NCI-H1105 treated with DMSO at 0.1 percent for 48 hours (cell line): Measurements from ENCODE around the gene TIPRL.
"Not testable (repeated sequence)": the region's sequence is repeated elsewhere in the genome, so short reads cannot be mapped to it uniquely, and the experiment has no call there.

ENCODE experiments used
- DNase-seq: peaks from one replicate; lab custom pipeline; 2025; lab: John Stamatoyannopoulos, UW

TIPRL gene

DNA sequence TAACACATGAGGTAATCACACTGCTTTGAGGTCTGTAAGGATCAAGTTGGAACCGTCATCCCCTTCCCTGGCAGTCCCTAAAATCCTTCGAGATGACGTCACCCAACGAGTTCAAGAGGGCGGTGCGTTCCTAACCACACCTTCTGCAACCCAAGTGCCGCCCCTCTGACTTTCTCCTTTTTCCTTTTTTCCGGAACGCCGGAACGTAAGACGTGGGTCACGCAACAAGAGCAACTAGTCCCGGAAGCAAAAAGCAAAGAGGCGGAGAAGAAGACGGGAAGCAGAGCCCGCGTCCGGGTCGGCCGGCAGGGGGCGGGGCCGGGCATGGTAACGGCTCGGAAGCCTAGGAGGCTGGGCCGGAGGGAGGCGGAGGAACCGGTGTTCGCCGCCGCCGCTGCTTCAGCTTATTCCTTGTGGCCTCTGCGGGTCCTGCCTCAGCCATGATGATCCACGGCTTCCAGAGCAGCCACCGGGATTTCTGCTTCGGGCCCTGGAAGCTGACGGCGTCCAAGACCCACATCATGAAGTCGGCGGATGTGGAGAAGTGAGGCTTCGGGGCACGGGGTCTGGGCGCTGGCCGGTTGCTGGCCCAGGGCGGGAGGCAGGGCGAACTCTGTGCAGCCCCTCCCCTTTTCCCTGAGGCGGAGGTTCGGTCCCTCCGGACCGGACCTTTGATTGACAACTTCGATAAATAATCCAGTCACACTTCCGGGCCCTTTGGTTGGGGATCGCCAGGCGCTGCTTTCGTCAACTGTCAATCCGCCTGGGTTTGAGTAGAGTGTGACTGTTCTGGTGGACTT is at the start of gene TIPRL:
Gene TIPRL (plus strand): TSS at position 325 of the 800 bp plus-strand sequence. CDS start 116 bp downstream, at position 441.
- DNase-seq = peak; percentile 98

DNA sequence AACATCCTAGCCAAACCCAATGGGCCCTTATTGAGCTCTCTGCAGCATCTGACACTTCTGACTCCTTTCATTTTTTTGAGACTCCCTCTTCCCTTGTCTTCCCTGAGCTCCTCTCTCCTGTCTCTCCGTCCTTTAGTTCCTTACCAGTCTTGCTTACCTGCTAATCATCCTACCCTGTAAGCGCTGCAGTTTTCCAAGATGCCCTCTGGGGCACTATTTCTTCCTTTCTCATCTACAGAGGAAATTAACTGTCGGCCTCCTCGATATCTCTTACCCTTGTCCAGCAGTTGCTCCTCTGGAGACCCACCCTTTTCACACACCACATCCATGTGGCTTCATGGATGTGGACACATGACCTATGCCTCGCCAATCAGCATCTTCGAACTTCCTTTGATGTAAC is 48.8 kb upstream of the TIPRL start:
- DNase-seq = no peak

DNA sequence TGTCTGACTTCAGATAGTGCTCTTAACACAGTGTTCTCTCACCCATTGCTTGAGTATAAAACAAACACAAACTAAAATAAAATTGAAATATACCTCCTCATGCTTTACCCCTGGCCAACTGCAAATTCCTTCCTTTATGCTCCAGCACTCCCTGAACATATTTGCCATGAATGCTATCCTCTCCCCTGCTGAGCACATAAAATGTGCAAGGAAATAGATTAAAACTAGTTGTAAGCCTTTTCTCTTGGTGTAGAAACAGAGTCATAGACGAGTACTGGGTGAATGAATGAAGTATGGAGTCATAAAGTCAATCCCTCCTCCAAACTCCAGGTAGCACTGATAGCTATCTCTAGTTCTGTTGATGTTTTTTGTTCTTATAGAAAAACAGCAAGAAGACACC is 44.6 kb upstream of the TIPRL start:
- no peak for DNase-seq

DNA sequence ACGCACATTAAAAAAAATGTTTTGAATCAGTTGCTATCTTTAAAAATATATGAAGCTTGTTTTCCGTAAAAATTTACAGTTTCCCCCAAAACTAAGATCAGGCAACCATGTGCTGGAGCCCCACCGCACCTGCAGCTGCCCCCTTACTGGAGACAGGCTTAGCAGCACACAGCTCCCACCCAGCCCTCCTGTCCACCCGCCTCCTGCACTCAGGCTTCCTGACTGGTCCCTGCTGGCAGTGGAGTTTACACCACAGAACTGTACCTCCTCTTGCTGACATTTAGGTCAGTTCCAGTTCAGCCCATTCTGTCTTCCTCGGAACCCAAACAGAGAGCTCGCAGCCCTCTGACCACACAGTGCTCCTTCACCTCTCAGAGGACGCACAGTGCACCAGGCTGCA is 44.1 kb upstream of the TIPRL start:
- DNase-seq = no peak

DNA sequence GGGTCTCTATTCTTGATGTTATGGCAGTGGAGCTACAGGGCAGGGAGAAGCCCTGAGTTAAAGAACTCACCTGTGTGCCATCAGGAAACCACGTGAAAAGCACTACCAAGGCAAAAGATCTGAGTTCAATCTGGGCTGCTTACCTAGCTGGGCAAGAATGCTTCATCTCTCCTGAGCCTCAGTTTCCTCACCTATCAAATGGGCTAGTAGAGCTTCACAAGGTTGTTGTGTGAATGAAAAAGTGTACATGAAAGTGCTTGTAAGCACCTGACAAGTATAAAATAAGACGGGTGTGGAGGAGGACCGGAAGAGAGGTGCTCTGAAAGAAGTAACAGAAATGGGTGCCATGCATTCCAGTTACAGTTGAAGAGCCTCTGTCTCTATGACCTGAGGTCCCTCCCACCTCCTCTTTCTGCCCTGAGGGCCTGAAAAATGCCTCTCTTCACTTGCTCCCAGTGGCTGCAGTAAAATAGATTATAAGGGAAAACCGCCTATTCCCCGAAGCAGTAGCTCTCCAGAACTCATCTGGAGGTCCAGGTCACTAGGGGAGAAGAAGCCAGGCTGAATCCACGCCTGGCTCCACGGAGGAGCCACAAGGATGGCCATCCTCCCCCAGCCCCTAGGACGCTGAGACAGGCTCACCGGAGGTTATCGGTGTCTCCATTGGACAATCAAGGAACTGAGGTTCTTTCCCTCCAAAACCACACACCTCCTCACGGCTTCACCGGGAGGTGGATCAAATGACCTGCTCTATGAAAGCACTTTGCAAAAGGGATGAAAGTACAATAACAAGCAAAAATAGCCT is 43.4 kb upstream of the TIPRL start:
- DNase-seq = peak; percentile 59

DNA sequence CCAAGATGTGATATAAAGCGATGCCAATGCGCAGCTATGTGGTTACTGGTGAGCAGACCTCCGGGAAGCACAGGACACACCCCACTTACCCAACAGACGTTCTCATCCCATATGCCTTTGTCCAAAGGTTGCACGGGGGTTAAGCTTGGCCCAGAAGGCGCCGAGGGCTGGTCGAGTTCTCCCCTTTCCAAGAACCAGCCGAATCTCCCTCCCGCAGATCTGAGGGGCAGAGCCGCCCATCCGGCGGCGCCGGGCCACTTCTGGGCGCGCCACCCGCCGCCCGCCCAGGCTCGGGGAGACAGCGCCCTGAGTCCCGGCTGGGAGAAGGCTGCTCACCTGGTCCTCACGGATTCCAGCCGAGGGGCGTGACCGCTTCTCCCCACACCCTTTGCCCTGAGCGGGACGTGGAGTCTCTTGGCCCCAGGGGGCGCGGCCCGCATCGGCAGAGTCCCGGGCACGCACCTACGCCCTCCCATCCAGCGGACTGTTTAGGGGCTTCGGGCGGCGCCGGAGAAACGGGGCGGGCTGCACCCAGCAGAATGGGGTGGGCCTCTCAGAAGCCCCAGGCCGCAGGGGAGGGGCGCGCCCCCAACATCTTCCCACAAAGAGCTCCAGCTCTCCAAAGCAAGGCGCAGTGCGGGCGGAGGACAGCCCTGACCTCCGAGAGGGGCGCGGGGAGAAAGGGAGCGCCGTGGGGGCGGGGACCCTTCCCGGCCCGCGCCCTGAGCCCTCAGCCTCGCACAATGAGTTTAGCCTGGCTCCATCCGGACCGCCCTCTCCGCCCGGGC is 42.6 kb upstream of the TIPRL start:
- peak; percentile 59 for DNase-seq

DNA sequence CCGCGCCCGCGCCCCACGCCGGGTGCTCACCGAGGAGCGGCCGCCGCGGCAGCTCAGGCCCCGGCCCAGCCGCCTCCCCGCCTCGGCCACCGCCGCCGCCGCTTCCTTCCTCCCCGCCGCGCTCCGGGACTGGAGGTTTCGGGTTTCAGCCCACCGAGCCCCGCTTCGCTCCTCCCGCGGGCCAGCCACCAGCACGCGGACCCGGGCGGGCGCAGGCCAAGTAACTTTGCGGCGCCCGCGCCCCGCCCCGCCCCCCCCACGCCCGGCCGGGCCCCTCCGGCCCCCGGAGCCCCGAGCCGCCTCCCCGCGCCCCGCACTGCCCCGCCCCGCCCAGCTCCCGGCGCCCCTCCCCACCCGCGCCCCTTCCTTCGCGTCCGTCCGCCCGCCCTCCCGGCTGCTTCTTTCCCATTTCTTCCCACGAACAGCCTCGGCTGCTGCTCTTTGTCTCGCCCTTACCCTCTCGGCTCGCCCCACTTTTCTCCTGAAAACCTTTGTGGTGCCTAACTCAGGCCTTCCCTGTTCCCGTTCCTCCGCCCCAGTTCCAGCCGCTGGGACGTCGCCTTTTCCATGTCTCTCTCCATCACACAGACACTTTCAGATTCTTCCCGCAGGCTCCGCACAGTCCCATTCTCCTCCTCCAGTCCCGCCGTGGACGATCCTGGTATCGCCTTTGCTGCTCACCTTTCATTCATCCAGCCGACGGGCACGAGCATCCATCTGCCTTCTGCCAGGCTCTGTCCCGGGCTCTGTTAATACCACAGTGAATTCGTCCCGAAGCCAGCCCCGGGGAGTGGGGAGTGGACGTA is 41.9 kb upstream of the TIPRL start, which contains the start of gene GPR161:
Gene GPR161 (minus strand): TSS at position 222 of the 806 bp plus-strand sequence. CDS start 32,080 bp downstream, outside the sequence.
- peak; percentile 47 for DNase-seq

DNA sequence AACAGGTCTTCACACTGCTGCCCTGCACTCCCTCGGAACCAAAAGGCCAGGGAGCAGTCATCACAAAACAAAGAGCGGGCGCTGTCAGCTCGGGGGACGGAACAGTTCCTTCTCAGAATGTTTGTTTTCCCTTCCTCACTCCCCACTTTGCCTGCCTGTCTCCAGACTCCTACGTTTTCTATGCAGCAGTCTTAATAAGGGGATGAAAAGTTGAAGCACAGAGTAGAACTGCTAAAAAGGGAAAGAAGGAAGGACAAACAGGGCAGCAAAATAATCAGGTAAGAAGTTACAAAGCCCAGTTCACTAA is 41.3 kb upstream of the TIPRL start:
- DNase-seq = no peak

DNA sequence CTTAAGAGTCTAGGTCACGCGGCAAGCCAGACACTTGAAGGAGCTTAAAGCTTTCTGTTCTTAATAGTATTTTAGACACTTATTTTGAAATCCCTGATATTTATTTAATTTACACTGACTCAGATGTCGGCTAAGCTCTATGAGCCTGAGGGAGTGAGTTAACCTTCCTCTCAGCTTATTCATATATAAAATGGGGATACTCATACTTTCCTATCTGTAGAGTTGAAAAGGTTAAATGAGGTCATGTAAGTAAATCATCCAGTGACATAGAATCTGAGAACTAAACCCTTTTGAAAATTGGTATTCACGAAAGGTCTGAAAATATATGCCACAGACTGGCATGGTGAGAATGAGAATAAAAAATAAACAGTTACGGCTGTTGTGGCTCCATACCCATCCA is 40.6 kb upstream of the TIPRL start:
- DNase-seq = no peak

DNA sequence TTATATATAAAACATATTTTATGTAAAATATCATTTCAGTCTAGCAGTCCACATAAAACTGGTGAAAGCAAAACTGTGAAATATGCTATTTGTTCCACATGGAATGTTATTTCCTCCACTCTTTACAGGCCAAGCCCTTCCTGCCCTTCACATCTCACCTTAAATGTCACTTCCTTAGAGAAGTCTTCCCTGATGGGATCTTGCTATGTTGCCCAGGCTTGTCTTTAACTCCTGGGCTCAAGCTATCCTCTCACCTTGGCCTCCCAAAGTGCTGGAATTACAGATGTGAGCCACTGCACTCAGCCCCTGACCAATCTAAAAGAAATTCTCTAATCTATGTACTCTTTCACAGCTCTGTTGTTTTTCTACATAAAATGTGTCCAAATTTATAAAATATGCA is 39.7 kb upstream of the TIPRL start:
- no peak for DNase-seq

DNA sequence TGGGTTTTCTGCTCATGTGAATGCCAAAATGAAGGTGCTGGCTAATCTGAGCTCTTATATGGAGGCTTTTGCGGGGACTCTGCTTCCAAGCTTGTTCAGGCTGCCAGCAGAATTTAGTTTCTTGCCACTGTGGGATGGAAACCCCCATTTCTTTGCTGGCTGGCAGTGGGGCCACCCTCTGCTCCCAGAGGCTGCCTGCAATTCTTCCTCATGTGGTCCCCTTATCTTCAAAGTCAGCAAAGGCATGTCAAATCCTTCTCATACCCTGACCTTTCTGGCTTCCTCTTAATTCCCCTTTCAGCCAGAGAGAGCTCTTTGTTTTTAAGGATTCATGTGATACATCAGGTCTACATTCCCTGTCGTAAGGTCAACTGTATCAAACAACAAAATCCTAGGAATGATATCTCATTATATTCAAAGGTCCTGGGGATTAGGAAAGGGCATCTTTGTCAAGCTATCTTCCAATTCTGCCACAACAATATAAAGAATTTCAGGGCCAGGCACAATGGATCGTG is 36.8 kb upstream of the TIPRL start:
- no peak for DNase-seq

DNA sequence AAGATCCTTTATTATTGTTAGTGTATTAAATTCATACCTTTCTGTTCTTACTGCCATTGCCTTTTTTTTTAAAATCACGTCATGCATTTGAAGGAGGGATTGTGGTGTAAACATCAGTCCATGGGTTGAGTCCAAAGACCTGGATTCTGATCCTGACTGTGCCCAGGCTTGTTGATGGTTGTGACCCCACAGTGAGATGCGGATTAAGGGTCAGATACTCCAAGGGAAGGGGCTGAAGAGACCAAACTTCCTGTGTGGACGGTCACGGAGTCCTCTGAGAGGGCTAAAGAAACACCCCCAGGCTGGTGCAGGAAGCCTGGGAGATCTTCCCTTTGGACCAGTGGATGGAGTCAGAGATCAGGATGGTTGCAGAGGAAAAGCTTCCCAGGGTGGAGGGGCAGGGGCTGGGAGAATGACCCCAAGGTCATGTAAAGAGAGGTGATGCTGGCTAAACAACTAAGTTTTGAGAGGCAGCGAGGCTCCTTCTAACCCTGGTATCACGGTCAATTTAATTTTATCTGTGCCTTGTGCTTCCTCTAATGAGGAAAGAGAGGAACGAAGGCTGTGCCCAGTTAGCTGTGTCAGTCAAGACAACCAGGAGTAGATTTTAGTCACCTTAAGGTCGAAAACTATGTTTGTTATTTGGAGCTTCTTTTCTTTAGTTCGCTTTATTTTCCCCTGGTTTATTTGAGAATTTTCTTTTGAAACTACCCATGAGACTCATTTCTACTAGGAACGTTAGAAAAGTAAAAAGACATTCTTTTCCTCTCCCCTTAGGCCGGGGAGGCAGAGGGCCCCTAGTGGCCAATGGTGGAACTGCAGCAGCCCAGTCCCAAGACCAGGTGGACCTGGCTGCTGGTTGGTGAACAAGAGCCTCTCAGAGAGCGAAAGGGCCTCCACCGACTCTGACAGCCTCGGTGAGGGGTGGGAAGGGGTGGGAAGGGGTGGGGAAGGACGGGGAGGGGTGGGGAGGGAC is 33.3 kb upstream of the TIPRL start:
- DNase-seq = peak; percentile 60

DNA sequence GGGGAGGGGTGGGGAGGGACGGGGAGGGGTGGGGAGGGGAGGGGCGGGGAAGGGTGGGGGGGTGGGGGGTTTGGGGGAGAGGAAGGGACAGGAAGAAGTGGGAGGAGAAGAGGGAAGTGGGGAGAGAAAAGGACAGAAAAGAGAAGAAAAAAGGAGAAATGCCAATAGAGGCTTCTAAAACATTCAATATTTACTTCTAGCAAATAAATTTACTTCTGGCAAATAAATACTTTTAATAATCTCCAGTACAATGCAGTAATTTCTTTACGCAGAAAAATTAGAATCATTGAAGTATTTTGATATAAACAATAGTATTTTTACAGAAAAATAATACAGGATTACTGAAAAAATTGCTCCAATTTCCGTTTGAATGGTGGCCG is 32.6 kb upstream of the TIPRL start:
- DNase-seq = no peak

DNA sequence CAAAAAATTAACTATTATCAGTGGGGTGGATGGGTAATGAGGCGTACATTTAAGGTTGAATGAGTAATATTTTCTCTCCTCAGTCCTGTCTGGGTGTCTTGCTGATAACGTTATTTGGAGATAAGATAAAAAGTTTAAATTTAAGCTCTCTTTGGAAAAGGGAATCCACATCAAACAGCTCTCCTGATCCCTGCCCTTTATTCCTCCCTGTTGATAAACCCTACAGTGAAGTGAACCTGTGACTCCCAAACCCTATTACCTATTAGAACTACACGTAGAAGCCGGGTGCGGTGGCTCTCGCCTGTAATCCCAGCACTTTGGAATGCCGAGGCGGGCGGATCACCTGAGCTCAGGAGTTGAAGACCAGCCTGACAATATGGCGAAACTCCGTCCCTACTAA is 32.1 kb upstream of the TIPRL start:
- no peak for DNase-seq

DNA sequence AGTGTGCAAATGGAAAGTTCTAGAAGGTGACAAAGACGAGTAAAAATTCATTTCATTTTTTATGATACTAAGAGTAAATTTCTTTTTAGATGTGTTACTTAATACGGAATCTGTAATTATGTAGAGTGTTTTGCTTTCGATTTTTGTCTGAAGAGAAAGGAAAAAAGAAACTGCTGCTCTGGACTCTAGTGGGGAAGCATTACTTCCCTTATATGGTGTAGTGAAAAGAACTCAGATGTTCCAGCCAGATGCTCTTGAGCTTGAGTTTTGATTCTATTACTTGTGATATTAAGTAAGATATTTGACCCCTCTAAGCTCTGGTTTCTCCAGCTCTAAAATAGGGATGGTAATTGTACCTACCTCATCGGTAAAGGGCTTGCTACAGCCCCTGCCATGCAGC is 29.8 kb upstream of the TIPRL start:
- DNase-seq = no peak

DNA sequence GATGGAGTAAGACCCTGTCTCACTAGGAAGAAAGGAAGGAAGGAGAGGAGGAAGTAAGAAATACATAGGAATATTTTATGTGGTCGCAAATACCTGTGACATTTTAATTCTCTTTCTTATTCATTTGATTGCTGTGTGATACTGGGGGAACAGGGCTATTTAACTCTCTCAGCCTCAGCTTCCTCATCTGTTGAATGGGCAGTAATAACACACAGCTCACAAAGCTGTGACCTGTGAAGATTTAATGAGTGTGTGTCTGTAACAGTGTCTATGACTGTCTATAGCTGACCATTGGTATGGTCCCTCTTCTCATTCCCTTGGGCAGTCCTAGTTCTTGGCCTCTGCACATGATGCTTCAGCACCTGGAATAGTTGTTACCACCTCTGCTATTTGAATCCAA is 28.5 kb upstream of the TIPRL start:
- no peak for DNase-seq

DNA sequence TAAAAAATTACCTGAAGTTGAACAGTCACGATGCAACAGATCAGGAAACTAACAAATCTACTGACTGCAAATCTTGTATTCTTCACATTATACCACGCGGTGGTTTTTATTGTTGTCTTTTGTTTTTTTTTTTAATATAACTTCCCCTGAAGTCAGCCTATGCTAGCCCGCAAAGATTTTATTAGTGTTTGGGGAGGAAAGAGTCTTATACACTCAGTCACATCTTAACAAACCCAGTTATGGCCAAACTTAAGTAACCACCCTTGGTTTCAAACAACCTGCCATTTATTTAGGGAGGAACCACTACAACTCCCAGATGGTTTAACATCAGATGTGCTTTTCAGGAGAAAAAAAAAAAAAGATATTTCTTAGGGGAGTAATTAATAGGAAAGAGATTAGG is 26.8 kb upstream of the TIPRL start:
- DNase-seq = no peak

DNA sequence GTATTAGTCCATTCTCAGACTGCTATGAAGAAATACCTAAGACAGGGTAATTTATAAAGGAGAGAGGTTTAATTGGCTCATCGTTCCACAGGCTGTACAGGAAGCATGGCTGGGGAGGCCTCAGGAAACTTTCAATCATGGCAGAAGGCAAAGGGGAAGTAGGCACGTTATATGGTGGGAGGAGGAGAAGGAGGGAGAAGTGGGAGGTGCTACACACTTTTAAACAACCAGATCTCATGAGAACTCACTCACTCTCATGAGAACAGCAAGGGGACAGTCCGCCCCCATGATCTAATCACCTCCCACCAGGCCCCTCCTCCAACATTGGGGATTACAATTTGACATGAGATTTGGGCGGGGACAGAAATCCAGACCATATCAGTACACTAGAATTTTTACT is 24.1 kb upstream of the TIPRL start:
- not testable (repeated sequence) for DNase-seq

DNA sequence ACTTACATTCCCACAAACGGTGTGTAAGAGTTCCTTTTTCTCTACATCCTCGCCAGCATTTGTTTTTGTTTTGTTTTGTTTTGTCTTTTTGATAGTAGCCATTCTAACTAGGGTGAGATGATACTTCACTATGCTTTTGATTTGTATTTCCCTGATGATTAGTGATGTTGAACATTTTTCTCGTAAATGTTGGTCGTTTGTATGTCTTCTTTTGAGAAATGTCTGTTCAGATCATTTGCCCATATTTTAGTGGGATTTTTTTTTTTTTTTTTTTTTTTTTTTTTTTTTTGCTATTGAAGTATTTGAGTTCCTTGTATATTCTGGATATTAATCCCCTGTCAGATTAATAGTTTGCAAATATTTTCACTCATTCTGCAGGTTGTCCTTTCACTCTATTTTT is 22.9 kb upstream of the TIPRL start:
- DNase-seq = no peak

DNA sequence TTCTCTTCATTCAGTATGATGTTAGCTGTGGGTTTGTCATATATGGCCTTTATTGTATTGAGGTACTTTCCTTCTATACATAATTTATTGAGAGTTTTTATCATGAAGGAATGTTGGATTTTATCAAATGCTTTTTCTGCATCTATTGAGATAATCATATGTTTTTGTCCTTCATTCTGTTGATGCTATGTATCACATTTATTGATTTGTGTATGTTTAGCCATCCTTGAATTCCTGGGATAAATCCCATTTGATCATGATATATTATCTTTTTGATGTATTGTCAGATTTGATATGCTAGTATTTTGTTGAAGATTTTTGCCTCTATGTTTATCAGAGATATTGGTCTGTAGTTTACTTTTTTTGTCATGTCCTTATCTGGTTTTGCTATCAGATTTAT is 21.1 kb upstream of the TIPRL start:
- DNase-seq = no peak
